ENCODE results near the gene ZNF69.

GRCh38 chr19:11942843-11943108 is 55.2 kb downstream of the ZNF69 start:
- TF ChIP-seq CTCF (IDR thresholded peaks at IDR 0.05) (no peak), POLR2A (IDR thresholded peaks at IDR 0.05) (no peak)

Measured in thyroid gland (tissue), 4 donors.